ENCODE measurements around the gene EPC2. TPM values are rescaled to one million over a fixed set of nuclear protein-coding genes. Genes with fewer than 3 reads are reported as not detected.
"Not testable (repeated sequence)": the region's sequence is repeated elsewhere in the genome, so short reads cannot be mapped to it uniquely, and the experiment has no call there.

Gene EPC2
- total and polyA plus RNA-seq, 2 donors from 2014 or later: 7.2 to 43.9 TPM

GRCh38 chr2:148770047-148770446, 125.5 kb downstream of the EPC2 start:
- H3K4me1 ChIP-seq (ENCODE audit: control insufficient read depth in 2 of 3, insufficient read depth in 2 of 3, low read depth in 1 of 3, low read length in 3 of 3): no peaks in the 10 kb centered on the region
- peaks cover 10 to 21% (median 13%) of the 10 kb centered on the region in 3 donors for H3K36me3 ChIP-seq (ENCODE audit: control insufficient read depth in 2 of 3, insufficient read depth in 3 of 3, low read length in 3 of 3)
- intact Hi-C loops (cut with DNase I): no loop called here
- no peak overlapping the region for H3K9ac ChIP-seq (ENCODE audit: low read length in 3 of 3)
- FAIRE-seq (no peak), DNase-seq (no peak)
- no peaks in the 10 kb centered on the region for H3K27me3 ChIP-seq (ENCODE audit: control insufficient read depth, insufficient read depth, low read length)
- no peaks in the 10 kb centered on the region for H3K9me3 ChIP-seq (ENCODE audit: control insufficient read depth in 2 of 3, insufficient read depth in 1 of 3, low read length in 3 of 3)
- no peak overlapping the region for H3K4me3 ChIP-seq (ENCODE audit: low read length in 3 of 3)
- TF ChIP-seq, protein P1, sequence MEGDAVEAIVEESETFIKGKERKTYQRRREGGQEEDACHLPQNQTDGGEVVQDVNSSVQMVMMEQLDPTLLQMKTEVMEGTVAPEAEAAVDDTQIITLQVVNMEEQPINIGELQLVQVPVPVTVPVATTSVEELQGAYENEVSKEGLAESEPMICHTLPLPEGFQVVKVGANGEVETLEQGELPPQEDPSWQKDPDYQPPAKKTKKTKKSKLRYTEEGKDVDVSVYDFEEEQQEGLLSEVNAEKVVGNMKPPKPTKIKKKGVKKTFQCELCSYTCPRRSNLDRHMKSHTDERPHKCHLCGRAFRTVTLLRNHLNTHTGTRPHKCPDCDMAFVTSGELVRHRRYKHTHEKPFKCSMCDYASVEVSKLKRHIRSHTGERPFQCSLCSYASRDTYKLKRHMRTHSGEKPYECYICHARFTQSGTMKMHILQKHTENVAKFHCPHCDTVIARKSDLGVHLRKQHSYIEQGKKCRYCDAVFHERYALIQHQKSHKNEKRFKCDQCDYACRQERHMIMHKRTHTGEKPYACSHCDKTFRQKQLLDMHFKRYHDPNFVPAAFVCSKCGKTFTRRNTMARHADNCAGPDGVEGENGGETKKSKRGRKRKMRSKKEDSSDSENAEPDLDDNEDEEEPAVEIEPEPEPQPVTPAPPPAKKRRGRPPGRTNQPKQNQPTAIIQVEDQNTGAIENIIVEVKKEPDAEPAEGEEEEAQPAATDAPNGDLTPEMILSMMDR (IDR thresholded peaks at IDR 0.05; ENCODE audit: borderline replicate concordance, extremely low read depth, insufficient read depth): no peak
- H3K27ac ChIP-seq (ENCODE audit: low read depth in 2 of 2, low read length in 2 of 2): no peak overlapping the region

- no peak for FAIRE-seq
These were observed 137.0 kb downstream of the EPC2 start for GRCh38 chr2:148781544-148781943.

GRCh38 chr2:148789059-148789458, 144.5 kb downstream of the EPC2 start:
- peaks cover 6 to 13% (median 7%) of the 10 kb centered on the region in 3 donors for H3K36me3 ChIP-seq (ENCODE audit: control insufficient read depth in 2 of 3, insufficient read depth in 3 of 3, low read length in 3 of 3)
- FAIRE-seq (no peak), DNase-seq (no peak)
- no peaks in the 10 kb centered on the region for H3K27me3 ChIP-seq (ENCODE audit: control insufficient read depth, insufficient read depth, low read length)
- H3K9me3 ChIP-seq (ENCODE audit: control insufficient read depth in 2 of 3, insufficient read depth in 1 of 3, low read length in 3 of 3): no peaks in the 10 kb centered on the region
- no peak overlapping the region for H3K27ac ChIP-seq (ENCODE audit: low read depth in 2 of 2, low read length in 2 of 2)
- intact Hi-C loops (cut with DNase I): no loop called here
- no peak overlapping the region for H3K9ac ChIP-seq (ENCODE audit: low read length in 3 of 3)
- TF ChIP-seq, protein P1 (IDR thresholded peaks at IDR 0.05; ENCODE audit: borderline replicate concordance, extremely low read depth, insufficient read depth): no peak
- no peaks in the 10 kb centered on the region for H3K4me1 ChIP-seq (ENCODE audit: control insufficient read depth in 2 of 3, insufficient read depth in 2 of 3, low read depth in 1 of 3, low read length in 3 of 3)
- H3K4me3 ChIP-seq (ENCODE audit: low read length in 3 of 3): no peak overlapping the region

More at GRCh38 chr2:148781544-148781943, 137.0 kb downstream of the EPC2 start:
- peaks cover 8 to 25% (median 19%) of the 10 kb centered on the region in 3 donors for H3K36me3 ChIP-seq (ENCODE audit: control insufficient read depth in 2 of 3, insufficient read depth in 3 of 3, low read length in 3 of 3)
- H3K9me3 ChIP-seq (ENCODE audit: control insufficient read depth in 2 of 3, insufficient read depth in 1 of 3, low read length in 3 of 3): no peaks in the 10 kb centered on the region
- no peak overlapping the region for H3K9ac ChIP-seq (ENCODE audit: low read length in 3 of 3)
- TF ChIP-seq, protein P1 (IDR thresholded peaks at IDR 0.05; ENCODE audit: borderline replicate concordance, extremely low read depth, insufficient read depth): no peak
- intact Hi-C loops (cut with DNase I): no loop called here
- H3K4me1 ChIP-seq (ENCODE audit: control insufficient read depth in 2 of 3, insufficient read depth in 2 of 3, low read depth in 1 of 3, low read length in 3 of 3): no peaks in the 10 kb centered on the region
- no peak for DNase-seq
- H3K27me3 ChIP-seq (ENCODE audit: control insufficient read depth, insufficient read depth, low read length): no peaks in the 10 kb centered on the region
- H3K4me3 ChIP-seq (ENCODE audit: low read length in 3 of 3): no peak overlapping the region
- no peak overlapping the region for H3K27ac ChIP-seq (ENCODE audit: low read depth in 2 of 2, low read length in 2 of 2)

GRCh38 chr2:148790172-148790571, 145.6 kb downstream of the EPC2 start:
- H3K4me3 ChIP-seq (ENCODE audit: low read length in 3 of 3); FAIRE-seq; H3K9ac ChIP-seq (ENCODE audit: low read length in 3 of 3); H3K9me3 ChIP-seq (ENCODE audit: control insufficient read depth in 2 of 3, insufficient read depth in 1 of 3, low read length in 3 of 3); H3K27me3 ChIP-seq (ENCODE audit: control insufficient read depth, insufficient read depth, low read length); DNase-seq; H3K4me1 ChIP-seq (ENCODE audit: control insufficient read depth in 2 of 3, insufficient read depth in 2 of 3, low read depth in 1 of 3, low read length in 3 of 3); H3K27ac ChIP-seq (ENCODE audit: low read depth in 2 of 2, low read length in 2 of 2); H3K36me3 ChIP-seq (ENCODE audit: control insufficient read depth in 2 of 3, insufficient read depth in 3 of 3, low read length in 3 of 3); intact Hi-C loops (cut with DNase I): not testable (repeated sequence)

All from kidney (tissue), 14 donors.